GM12892 (cell line): ENCODE data around the gene C8A.

Experiments
- DNase-seq: peaks from one replicate; pipeline ENCODE4 v3.0.0; 2011; ENCODE audit not compliant: insufficient read length
- FAIRE-seq: peaks from 2 replicates; lab custom pipeline; 2011; peaks lifted over from hg19 to GRCh38; lab: Jason Lieb, UNC
- POLR2A ChIP-seq: IDR thresholded peaks from 2 replicates; pipeline ENCODE4 v1.6.1; 2011; ENCODE audit warnings: low read depth, low read length, control low read depth
- POLR2AphosphoS5 ChIP-seq: IDR thresholded peaks from 2 replicates; pipeline ENCODE4 v1.6.1; 2011; ENCODE audit warnings: low read depth, low read length, control low read depth
- TAF1 ChIP-seq: IDR thresholded peaks from 2 replicates; pipeline ENCODE4 v1.6.1; 2011; ENCODE audit warnings: low read depth, mild to moderate bottlenecking, control low read depth, low read length, borderline replicate concordance

Gene C8A

DNA sequence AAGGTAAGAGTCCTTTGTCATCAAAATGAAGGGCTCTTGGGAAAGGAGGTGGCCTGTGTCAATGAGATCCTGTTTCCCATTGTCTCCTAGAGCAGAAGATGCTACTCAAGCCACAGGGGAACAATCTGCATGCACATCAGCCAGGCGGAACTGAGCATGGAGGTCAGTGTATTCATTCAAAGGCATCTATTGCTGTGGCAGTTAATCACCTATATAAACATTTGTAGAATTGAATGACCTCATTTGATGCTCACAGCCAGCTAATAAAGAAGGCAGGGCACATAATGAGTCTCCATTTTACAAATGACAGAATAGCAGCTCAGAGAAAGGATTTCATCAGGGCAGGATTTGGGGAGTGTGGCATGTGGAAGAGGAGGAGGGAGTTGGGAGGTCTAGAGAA lies 29.7 kb upstream of the C8A start:
- no peak for FAIRE-seq
- TF ChIP-seq TAF1 (no peak), POLR2A (no peak), POLR2AphosphoS5 (no peak)
- DNase-seq, result no peak

- FAIRE-seq (no peak), DNase-seq (no peak)
- TF ChIP-seq TAF1 (no peak), POLR2A (no peak), POLR2AphosphoS5 (no peak)
Measured at GRCh38 chr1:56825436-56825835, 29.2 kb upstream of the C8A start.

DNA sequence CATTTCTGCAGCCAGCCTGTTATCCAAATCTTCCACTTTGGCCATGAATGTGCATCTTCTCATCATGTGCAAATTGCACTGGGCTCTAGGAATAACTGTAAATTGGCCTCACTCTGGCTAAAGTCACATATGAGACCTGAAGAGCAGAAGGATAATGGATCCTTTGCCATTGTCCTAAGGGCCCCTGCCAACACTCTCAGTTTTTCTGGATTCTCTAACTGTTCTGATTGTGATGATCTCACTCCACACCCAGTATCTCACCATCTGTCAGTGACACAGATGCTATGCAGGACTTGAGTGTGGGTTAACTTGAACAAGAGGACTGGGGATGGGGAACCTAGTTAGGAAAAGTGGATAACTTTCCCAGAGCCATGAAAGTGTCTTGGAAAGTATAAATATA lies 26.9 kb upstream of the C8A start:
- FAIRE-seq (no peak), DNase-seq (no peak)
- no peak for TF ChIP-seq TAF1
- no peak for TF ChIP-seq POLR2AphosphoS5
- TF ChIP-seq POLR2A, result no peak

DNA sequence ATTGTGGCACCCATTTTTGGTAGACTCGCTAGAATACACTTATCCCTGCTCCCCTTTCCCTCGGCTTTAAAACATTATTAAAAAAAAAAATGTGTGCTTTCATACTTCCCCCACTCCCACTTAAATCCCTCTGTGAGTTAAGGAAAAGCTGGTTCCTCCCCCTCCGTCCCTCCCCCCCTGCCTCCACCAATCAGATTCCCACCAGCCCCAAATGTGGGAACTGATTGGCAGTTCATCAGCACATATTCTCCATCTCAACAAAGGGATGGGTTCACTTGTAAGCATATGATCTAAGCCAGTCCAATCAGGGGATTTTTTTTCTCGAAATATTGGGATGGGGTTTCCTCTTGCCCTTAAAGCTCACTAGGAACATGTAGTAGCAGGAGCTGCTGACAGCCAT lies 24.5 kb upstream of the C8A start:
- DNase-seq (no peak), FAIRE-seq (no peak)
- TF ChIP-seq POLR2AphosphoS5 (no peak), POLR2A (no peak)

DNA sequence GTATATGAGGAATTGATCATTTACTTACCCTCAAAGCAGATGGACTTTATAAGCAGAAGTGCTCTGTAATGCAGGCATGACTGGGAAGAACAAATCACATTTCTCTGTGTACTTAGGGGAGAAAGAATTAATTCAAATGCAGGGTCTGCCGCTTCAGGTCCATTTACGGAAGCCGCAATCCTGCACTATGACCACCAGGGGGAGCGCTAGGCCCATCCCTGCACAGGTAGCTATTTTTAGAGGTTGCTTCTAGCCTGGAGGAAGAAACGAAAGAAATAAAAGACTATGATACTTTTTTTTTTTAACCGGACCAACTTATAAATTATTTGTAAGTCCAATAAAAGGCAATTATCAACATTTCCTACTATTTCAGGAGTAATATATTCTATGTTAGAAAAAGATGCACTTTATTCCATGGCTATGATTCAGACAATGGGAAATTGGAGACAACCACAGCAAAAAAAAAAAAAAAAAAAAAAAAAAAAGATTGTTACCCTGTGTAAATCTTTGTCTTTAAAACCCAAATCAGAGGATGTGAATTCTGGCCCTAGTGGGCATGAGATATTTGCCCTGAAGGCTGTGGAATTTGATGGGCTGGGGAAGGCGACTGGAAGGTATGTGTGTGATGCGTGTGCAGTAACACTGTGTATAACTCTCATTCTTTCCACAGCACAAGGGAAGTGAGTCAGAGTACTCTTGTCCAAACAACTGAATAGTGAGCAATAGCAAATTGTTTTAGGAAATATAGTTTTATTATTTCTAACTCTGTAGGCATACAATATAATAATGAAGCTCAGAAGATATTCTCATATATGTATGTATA lies 22.5 kb upstream of the C8A start:
- DNase-seq (peak; percentile 39), FAIRE-seq (peak; percentile 66)
- TF ChIP-seq POLR2A, result no peak
- no peak for TF ChIP-seq POLR2AphosphoS5
- no peak for TF ChIP-seq TAF1

DNA sequence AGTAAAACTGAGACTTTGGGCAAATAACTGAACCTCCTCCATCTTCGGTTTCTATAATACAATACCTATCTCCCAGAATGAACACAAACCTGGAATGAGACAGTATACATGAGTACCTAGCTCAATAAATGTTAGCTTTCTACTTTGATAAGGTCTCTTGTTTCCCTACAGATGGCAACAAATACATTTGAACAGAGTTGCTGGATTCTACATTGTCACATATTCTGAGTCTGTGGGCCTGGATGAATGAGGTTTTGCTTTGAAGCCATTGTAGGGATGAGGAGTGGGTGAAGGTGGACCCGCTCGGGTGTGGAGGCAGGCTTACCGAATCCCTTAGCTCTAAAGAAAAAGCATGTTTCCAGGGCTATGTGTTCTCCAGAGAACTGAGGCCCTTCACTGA lies 21.5 kb upstream of the C8A start:
- FAIRE-seq (no peak), DNase-seq (no peak)
- TF ChIP-seq POLR2A (no peak), POLR2AphosphoS5 (no peak), TAF1 (no peak)

DNA sequence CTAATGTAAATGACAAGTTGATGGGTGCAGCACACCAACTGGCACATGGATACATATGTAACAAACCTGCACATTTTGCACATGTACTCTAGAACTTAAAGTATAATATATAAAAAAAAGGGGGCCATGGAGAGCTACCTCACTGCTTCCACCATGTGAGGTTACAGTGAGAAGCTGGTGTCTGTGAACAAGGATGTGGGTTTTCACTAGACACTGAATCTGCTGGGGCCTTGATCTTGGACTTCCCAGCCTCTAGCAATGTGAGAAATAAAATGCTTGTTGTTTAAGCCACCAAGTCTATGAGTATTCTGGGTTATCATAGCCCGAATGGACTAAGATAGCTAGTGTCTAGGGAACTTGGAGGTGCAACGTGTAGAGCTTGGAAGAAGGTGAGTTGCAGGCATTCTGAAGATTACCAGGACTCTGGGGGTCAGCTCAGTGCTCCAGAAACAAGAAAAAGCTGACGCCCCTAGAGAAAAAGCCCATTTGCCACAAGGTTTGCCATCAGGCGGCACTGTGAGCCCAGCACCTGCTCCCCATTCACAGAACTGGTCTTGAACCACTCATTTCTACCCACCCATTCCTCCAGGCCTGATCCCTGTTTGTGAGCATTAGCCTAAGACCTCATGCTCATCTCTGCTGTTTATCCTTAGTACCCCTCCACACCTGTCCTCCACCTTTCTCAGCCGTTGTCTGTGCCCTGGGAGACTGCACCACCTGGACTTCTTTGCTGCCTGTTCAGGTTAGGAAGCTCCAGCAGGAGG lies 20.3 kb upstream of the C8A start:
- FAIRE-seq (no peak), DNase-seq (no peak)
- TF ChIP-seq POLR2A, result no peak
- no peak for TF ChIP-seq POLR2AphosphoS5
- TF ChIP-seq TAF1, result no peak

DNA sequence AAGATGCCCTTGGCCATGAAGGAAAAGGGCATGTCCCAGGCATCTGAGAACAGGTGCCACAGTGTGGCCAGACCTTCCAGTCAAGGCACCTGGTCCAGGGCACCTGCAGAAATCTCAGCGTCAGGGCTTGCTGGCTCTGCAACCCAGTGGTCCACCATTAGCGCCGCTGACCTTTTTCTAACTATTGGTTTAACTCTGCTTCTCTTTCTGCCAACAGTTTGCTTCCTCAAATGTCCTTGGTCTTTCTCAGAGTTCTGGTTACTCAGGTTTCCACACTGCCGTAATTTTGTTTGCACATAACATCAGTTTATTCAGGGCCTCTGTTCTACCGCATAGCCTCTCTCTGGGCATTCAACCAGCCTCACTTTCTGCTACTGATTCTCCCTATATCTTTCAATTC lies 18.9 kb upstream of the C8A start:
- DNase-seq (no peak), FAIRE-seq (no peak)
- no peak for TF ChIP-seq POLR2A
- TF ChIP-seq TAF1, result no peak
- no peak for TF ChIP-seq POLR2AphosphoS5

GRCh38 chr1:56836359-56836758 lies 18.2 kb upstream of the C8A start:
- no peak for DNase-seq

GRCh38 chr1:56837244-56837939 lies 17.2 kb upstream of the C8A start:
- DNase-seq (no peak), FAIRE-seq (no peak)
- TF ChIP-seq POLR2A (no peak), POLR2AphosphoS5 (no peak), TAF1 (no peak)

More at GRCh38 chr1:56836359-56836758, 18.2 kb upstream of the C8A start:
- no peak for FAIRE-seq
- TF ChIP-seq POLR2A, result no peak
- TF ChIP-seq TAF1, result no peak
- TF ChIP-seq POLR2AphosphoS5, result no peak

- no peak for TF ChIP-seq POLR2AphosphoS5
- TF ChIP-seq TAF1, result no peak
- no peak for TF ChIP-seq POLR2A
- FAIRE-seq, result no peak
- no peak for DNase-seq
Measured at GRCh38 chr1:56838759-56839158, 15.8 kb upstream of the C8A start.
